GM12873 (cell line): ENCODE measurements around the gene NCOA3.

Experiments
- CTCF ChIP-seq: IDR thresholded peaks from 2 replicates; pipeline ENCODE4 v1.5.1; 2012; ENCODE audit warnings: low read depth, mild to moderate bottlenecking, moderate library complexity, low read length, control low read depth; ENCODE audit not compliant: insufficient read depth; ENCODE audit errors: missing control alignments

NCOA3 gene

GRCh38 chr20:47672166-47672565, 170.5 kb downstream of the NCOA3 start:
- no peak for TF ChIP-seq CTCF

- no peak for TF ChIP-seq CTCF
Observed at GRCh38 chr20:47672886-47673670, 171.4 kb downstream of the NCOA3 start.

GRCh38 chr20:47673671-47673955, 171.9 kb downstream of the NCOA3 start:
- TF ChIP-seq CTCF, result no peak

GRCh38 chr20:47674145-47674544, 172.5 kb downstream of the NCOA3 start:
- no peak for TF ChIP-seq CTCF

- no peak for TF ChIP-seq CTCF
Observed at GRCh38 chr20:47674686-47675085, 173.0 kb downstream of the NCOA3 start.

- no peak for TF ChIP-seq CTCF
Observed at GRCh38 chr20:47675190-47676142, 173.8 kb downstream of the NCOA3 start.

- no peak for TF ChIP-seq CTCF
Observed at GRCh38 chr20:47676219-47676721, 174.6 kb downstream of the NCOA3 start.
